ENCODE data around the gene ACMSD.

Gene ACMSD

DNA sequence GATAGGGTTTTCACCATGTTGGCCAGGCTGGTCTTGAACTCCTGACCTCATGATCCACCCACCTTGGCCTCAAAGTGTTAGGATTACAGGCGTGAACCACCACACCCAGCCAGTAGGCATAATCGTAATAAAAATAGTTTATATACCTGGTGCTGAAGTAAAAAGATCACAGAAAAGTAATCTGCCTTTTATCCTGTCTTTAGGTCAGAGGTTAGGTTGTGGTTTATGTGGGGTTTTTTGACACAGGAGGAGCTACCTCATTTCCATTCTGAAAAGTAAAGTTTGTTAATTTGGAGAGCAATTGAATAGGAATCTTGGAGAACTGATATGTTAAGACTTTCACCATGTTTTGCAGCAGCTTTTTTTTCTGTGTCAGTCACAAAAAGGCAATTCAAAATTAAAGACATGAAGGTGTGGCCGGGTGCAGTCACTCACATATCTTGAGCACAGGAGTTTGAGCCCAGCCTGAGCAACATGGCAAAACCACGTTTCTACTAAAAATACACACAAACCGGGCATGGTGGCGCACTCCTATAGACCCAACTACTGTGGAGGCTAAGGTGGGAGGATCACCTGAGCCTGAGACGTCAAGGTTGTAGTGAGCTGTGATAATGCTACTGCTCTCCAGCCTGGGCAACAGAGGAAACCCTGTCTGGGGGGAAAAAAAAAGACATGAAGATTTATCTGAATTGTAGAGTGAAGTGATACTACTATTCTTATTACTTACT lies 111.7 kb downstream of the ACMSD start:
- DNase-seq (ENCODE audit: low spot score): no peak

GRCh38 chr2:134950886-134951285 lies 112.5 kb downstream of the ACMSD start:
- no peak for DNase-seq (ENCODE audit: low spot score)

Measured in germinal center (tissue), 1 donor.